Ascending aorta (tissue), 2 donors: ENCODE data around the gene ABT1. TPM values are rescaled to one million over a fixed set of nuclear protein-coding genes. Genes with fewer than 3 reads are reported as not detected.

ENCODE experiments used
- DNase-seq, 2 donors: peaks; one replicate each; pipeline ENCODE4 v3.0.0-alpha.2; 2019; ENCODE audit warnings: low spot score in 2 of 2
- H3K27ac ChIP-seq, 2 donors: fragments of 200-600 bp; sonication (generic); one replicate each; pipeline ENCODE4 v1.5.1; 2016 to 2017; ENCODE audit warnings: mild to moderate bottlenecking in 1 of 2
- H3K27me3 ChIP-seq: fragments of 200-600 bp; sonication (generic); one replicate; pipeline ENCODE4 v1.5.1; 2017
- H3K36me3 ChIP-seq, 2 donors: fragments of 200-600 bp; sonication (generic); one replicate each; pipeline ENCODE4 v1.5.1; 2016
- H3K4me1 ChIP-seq, 2 donors: fragments of 200-600 bp; sonication (generic); one replicate each; pipeline ENCODE4 v1.5.1; 2016 to 2017; ENCODE audit warnings: mild to moderate bottlenecking in 1 of 2
- H3K4me3 ChIP-seq, 2 donors: fragments of 200-600 bp; sonication (generic); one replicate each; pipeline ENCODE4 v1.5.1; 2016 to 2017; ENCODE audit warnings: mild to moderate bottlenecking in 1 of 2
- H3K9me3 ChIP-seq, 2 donors: fragments of 200-600 bp; sonication (generic); one replicate each; pipeline ENCODE4 v1.5.1; 2016
- CTCF ChIP-seq, 3 experiments: fragments of 200-600 bp in 2 of 3; fragments of 450-650 bp in 1 of 3; sonication (generic) in 2 of 3; IDR thresholded peaks; one replicate each; pipeline ENCODE4 v1.5.1; 2016 to 2019; ENCODE audit warnings: antibody characterized with exemption in 3 of 3, mild to moderate bottlenecking in 1 of 3, moderate library complexity in 1 of 3
- intact Hi-C: fragments of 100-400 bp; cut with DNase I; formaldehyde crosslinking; loops from one replicate; pipeline ENCODE4 v1.15.1; 2023
- total RNA-seq: library from RNA; depleted of rRNA; stranded (reverse); fragments of >200 nt; gene quantifications from one replicate; pipeline ENCODE4 v1.1.0, GENCODE V29; 2016

ABT1 gene
- total RNA-seq, 1 donor from 2014 or later = 20.1 TPM

- no peak for TF ChIP-seq CTCF (IDR thresholded peaks at IDR 0.05)
- Histone ChIP-seq H3K9me3 (no peaks in the 10 kb centered on the region), H3K36me3 (no peaks in the 10 kb centered on the region), H3K4me1 (peaks cover 0 to 4% of the 10 kb centered on the region in 2 donors), H3K4me3 (no peak overlapping the region), H3K27ac (no peak overlapping the region), H3K27me3 (no peaks in the 10 kb centered on the region)
- no peak for DNase-seq
- intact Hi-C loops = loop anchor here (5.0 kb wide), 1 partner anchor 228 kb away; no protein-coding TSS in a partner anchor
Measured at GRCh38 chr6:26570027-26570809, 26.5 kb upstream of the ABT1 start.

- H3K9me3 ChIP-seq = no peaks in the 10 kb centered on the region
- H3K4me3 ChIP-seq = peak overlapping the region; percentile 49 to 66
- peak overlapping the region; percentile 73 to 76 for H3K27ac ChIP-seq
- no peak for DNase-seq
- no peaks in the 10 kb centered on the region for H3K36me3 ChIP-seq
- no peaks in the 10 kb centered on the region for H3K27me3 ChIP-seq
- H3K4me1 ChIP-seq = peaks cover 0 to 4% of the 10 kb centered on the region in 2 donors
- intact Hi-C loops = loop anchor here (5.0 kb wide), 1 partner anchor 229 kb away; no protein-coding TSS in a partner anchor
- TF ChIP-seq CTCF (IDR thresholded peaks at IDR 0.05) = no peak
Measured at GRCh38 chr6:26571592-26572296, 25.0 kb upstream of the ABT1 start.

- DNase-seq = no peak
- Histone ChIP-seq H3K27me3 (no peaks in the 10 kb centered on the region), H3K4me1 (peaks cover 0 to 4% of the 10 kb centered on the region in 2 donors), H3K9me3 (peaks cover 0 to 17% of the 10 kb centered on the region in 2 donors), H3K27ac (no peak overlapping the region), H3K36me3 (no peaks in the 10 kb centered on the region), H3K4me3 (no peak overlapping the region)
- no peak for TF ChIP-seq CTCF (IDR thresholded peaks at IDR 0.05)
- intact Hi-C loops = no loop called here
Measured at GRCh38 chr6:26575494-26575939, 21.2 kb upstream of the ABT1 start.

GRCh38 chr6:26576407-26576843 is 20.3 kb upstream of the ABT1 start:
- intact Hi-C loops = no loop called here
- Histone ChIP-seq H3K27me3 (no peaks in the 10 kb centered on the region), H3K4me3 (no peak overlapping the region)

More at GRCh38 chr6:26576407-26576843, 20.3 kb upstream of the ABT1 start:
- H3K4me1 ChIP-seq = peaks cover 0 to 4% of the 10 kb centered on the region in 2 donors
- H3K36me3 ChIP-seq = no peaks in the 10 kb centered on the region
- TF ChIP-seq CTCF (IDR thresholded peaks at IDR 0.05) = no peak
- peaks cover 0 to 17% of the 10 kb centered on the region in 2 donors for H3K9me3 ChIP-seq
- no peak overlapping the region for H3K27ac ChIP-seq
- no peak for DNase-seq
